HepG2 (cell line): ENCODE measurements around the gene PIAS1. TPM values are rescaled to one million over a fixed set of nuclear protein-coding genes. Genes with fewer than 3 reads are reported as not detected.

ENCODE experiments used
- AHDC1 ChIP-seq: sonication (generic); formaldehyde crosslinking; IDR thresholded peaks from 2 replicates; pipeline ENCODE4 v1.5.1; 2020; ENCODE audit warnings: mild to moderate bottlenecking, missing genetic modification reagents, borderline replicate concordance
- ASH2L ChIP-seq: fragments of 300-600, 200-600 bp; sonication (generic); IDR thresholded peaks from 2 replicates; pipeline ENCODE4 v1.7.0; 2017; ENCODE audit warnings: low read depth, mild to moderate bottlenecking, moderate library complexity, mixed read lengths, low read length; ENCODE audit not compliant: insufficient read length
- CEBPG ChIP-seq: IDR thresholded peaks from 2 replicates; pipeline ENCODE4 v1.6.1; 2016
- CREB1 ChIP-seq, 2 experiments: fragments of 450-650 bp in 1 of 2; IDR thresholded peaks; 2 replicates each; pipeline ENCODE4 v1.6.1; 2016 to 2017; ENCODE audit warnings: control low read depth in 1 of 2, mild to moderate bottlenecking in 1 of 2, missing compliant biosample characterization in 1 of 2, missing genetic modification characterization in 1 of 2
- DMTF1 ChIP-seq: sonication (generic); formaldehyde crosslinking; IDR thresholded peaks from 2 replicates; pipeline ENCODE4 v1.4.0; 2020; ENCODE audit warnings: mild to moderate bottlenecking, missing genetic modification reagents
- FOXA3 ChIP-seq: IDR thresholded peaks from 2 replicates; pipeline ENCODE4 v1.6.1; 2016; ENCODE audit warnings: missing genetic modification reagents, missing compliant biosample characterization
- HNF4G ChIP-seq, 2 experiments: sonication (generic) in 1 of 2; formaldehyde crosslinking in 1 of 2; IDR thresholded peaks; 2 replicates each; pipeline versions ENCODE4 v1.4.0 to v1.6.1; 2011 to 2020; ENCODE audit warnings: borderline replicate concordance in 2 of 2, low read depth in 2 of 2, mild to moderate bottlenecking in 2 of 2, low read length in 1 of 2, missing genetic modification reagents in 1 of 2, moderate library complexity in 1 of 2
- HOMEZ ChIP-seq: IDR thresholded peaks from 2 replicates; pipeline ENCODE4 v1.6.1; 2016; ENCODE audit warnings: low read depth
- MXI1 ChIP-seq: IDR thresholded peaks from 3 replicates; pipeline ENCODE4 v1.6.1; 2012; ENCODE audit warnings: low read depth, low read length, inconsistent platforms, borderline replicate concordance
- NBN ChIP-seq: fragments of 450-650 bp; conservative IDR thresholded peaks from 2 replicates; pipeline ENCODE4 v1.6.1; 2017
- TFAP4 ChIP-seq: sonication (generic); IDR thresholded peaks from 2 replicates; pipeline ENCODE4 v1.6.1; 2016; ENCODE audit warnings: low read depth, borderline replicate concordance
- USF2 ChIP-seq, 2 experiments: sonication (generic) in 1 of 2; formaldehyde crosslinking in 1 of 2; IDR thresholded peaks; 2 replicates each; pipeline versions ENCODE4 v1.5.1 to v1.6.1; 2011 to 2020; ENCODE audit warnings: borderline replicate concordance in 1 of 2, low read depth in 1 of 2, low read length in 1 of 2, mild to moderate bottlenecking in 1 of 2, missing genetic modification reagents in 1 of 2, moderate library complexity in 1 of 2
- ZBTB37 ChIP-seq: sonication (generic); formaldehyde crosslinking; IDR thresholded peaks from 2 replicates; pipeline ENCODE4 v1.4.0; 2020; ENCODE audit warnings: mild to moderate bottlenecking, missing genetic modification reagents
- polyA plus RNA-seq, 8 experiments: library from polyadenylated mRNA; depleted of rRNA in 3 of 8; stranded (reverse) in 7 of 8; unstranded in 1 of 8; fragments of >200 nt; fragmentation: Illumina TruSeq in 4 of 8; extraction: Trizol in 4 of 8; gene quantifications; 2 replicates each; pipeline versions ENCODE4 v1.2.1 to v1.2.3, GENCODE V29; 2011 to 2016; ENCODE audit warnings: low read depth in 4 of 8, missing spikeins in 1 of 8, mixed read lengths in 1 of 8; ENCODE audit not compliant: insufficient read depth in 1 of 8
- total RNA-seq, 5 experiments: library from RNA; depleted of rRNA; stranded (reverse); fragments of >200 nt; fragmentation: Illumina TruSeq; extraction: Trizol; gene quantifications; 2 replicates each; pipeline ENCODE4 v1.2.3, GENCODE V29; 2016; ENCODE audit warnings: low read depth in 1 of 5

The PIAS1 gene
- total and polyA plus RNA-seq, 2 of the 13 experiments (the other 11 are each of a cell fraction or from before 2014, with no cell fraction given) = 20.7 to 33.7 TPM

- TF ChIP-seq AHDC1 (CRISPR knock-in tag) (0 out of 2 replicates have a peak, but pooled peaks have one; percentile 27), FOXA3 (CRISPR knock-in tag) (0 out of 2 replicates have a peak, but pooled peaks have one; percentile 19), ASH2L (no peak), TFAP4 (peak; percentile 94), DMTF1 (CRISPR knock-in tag) (no peak), CREB1 (IDR thresholded peaks at IDR 0.05) (no peak), CREB1 (CRISPR knock-in tag; IDR thresholded peaks at IDR 0.05) (no peak; the same call in 1 of the 2 replicates), ZBTB37 (CRISPR knock-in tag) (0 out of 2 replicates have a peak, but pooled peaks have one; percentile 39), NBN (no peak), CEBPG (CRISPR knock-in tag) (peak; percentile 45; the same call in 1 of the 2 replicates), MXI1 (no peak), USF2 (IDR thresholded peaks at IDR 0.05; ENCODE audit: low read depth, low read length) (no peak), USF2 (CRISPR knock-in tag; IDR thresholded peaks at IDR 0.05; ENCODE audit: borderline replicate concordance) (no peak), HOMEZ (CRISPR knock-in tag) (0 out of 2 replicates have a peak, but pooled peaks have one; percentile 45), HNF4G (IDR thresholded peaks at IDR 0.05; ENCODE audit: borderline replicate concordance, low read depth, low read length) (peak; percentile 54; the same call in 1 of the 2 replicates), HNF4G (CRISPR knock-in tag; IDR thresholded peaks at IDR 0.05; ENCODE audit: borderline replicate concordance, low read depth) (no peak)
Measured at GRCh38 chr15:68113273-68113672, 59.2 kb downstream of the PIAS1 start (continued).
